AG04449 (cell line): ENCODE measurements around the gene PIK3R6.

Experiments used
- CTCF ChIA-PET: fragments of 350-600 bp; formaldehyde crosslinking; extraction: SDS; loops from one replicate; lab custom pipeline; 2021; ENCODE audit warnings: antibody characterized with exemption; lab: Yijun Ruan, JAX
- POLR2A ChIA-PET: fragments of 400-600, 350-600 bp; formaldehyde crosslinking; extraction: SDS; loops from one replicate; lab custom pipeline; 2020; ENCODE audit warnings: antibody characterized with exemption, inconsistent platforms; lab: Yijun Ruan, JAX
- DNase-seq: peaks from one replicate; pipeline ENCODE4 v3.0.0-alpha.2; 2010; ENCODE audit warnings: low read depth, low spot score
- H3K4me3 ChIP-seq: 2 replicates; pipeline ENCODE4 v1.5.1; 2011; ENCODE audit warnings: low read depth, mild to moderate bottlenecking, control low read depth, low read length
- TF ChIP-seq, protein P1 (sequence below): IDR thresholded peaks from one replicate; pipeline ENCODE4 v1.5.1; 2011; ENCODE audit warnings: mild to moderate bottlenecking, moderate library complexity, low read length, control low read depth, inconsistent platforms; ENCODE audit not compliant: insufficient read depth; ENCODE audit errors: missing control alignments

Gene PIK3R6

DNA sequence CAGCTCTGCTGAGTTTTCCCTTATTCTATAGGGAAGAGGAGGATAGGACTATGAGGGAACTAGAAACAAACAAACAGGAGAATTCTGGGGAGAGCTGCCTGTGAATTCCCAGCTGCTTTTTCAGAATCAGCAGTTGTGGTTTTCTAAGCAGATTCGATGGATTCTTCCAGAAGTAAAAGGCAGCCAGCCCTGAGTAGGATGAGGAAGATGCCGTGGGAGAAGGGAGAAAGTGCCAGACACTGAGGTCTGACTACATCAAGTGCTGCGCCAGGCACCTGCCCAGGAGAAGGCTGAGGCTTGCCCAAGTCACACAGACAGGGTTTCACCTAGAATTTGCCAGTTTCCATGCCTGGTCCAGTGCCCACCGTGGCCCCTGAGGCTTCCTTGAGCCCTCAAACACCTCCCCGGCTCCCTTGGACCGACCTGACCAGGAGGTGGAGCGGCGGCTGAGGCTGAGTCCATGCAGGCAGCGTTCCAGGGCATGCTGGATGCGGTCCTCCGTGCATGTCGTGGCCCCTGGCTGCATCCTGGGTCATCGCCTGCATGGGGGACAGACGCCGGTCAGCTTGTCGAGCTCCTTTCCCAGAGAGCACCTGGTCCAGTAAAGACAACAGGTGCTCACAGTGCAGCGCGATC is 43.6 kb upstream of the PIK3R6 start:
- POLR2A ChIA-PET, result no interaction called here
- TF ChIP-seq, protein P1, sequence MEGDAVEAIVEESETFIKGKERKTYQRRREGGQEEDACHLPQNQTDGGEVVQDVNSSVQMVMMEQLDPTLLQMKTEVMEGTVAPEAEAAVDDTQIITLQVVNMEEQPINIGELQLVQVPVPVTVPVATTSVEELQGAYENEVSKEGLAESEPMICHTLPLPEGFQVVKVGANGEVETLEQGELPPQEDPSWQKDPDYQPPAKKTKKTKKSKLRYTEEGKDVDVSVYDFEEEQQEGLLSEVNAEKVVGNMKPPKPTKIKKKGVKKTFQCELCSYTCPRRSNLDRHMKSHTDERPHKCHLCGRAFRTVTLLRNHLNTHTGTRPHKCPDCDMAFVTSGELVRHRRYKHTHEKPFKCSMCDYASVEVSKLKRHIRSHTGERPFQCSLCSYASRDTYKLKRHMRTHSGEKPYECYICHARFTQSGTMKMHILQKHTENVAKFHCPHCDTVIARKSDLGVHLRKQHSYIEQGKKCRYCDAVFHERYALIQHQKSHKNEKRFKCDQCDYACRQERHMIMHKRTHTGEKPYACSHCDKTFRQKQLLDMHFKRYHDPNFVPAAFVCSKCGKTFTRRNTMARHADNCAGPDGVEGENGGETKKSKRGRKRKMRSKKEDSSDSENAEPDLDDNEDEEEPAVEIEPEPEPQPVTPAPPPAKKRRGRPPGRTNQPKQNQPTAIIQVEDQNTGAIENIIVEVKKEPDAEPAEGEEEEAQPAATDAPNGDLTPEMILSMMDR, result no peak
- CTCF ChIA-PET, result interaction anchor here (2.6 kb wide), 1 partner anchor 16 kb away, joined by 9 read pairs; no protein-coding TSS in a partner anchor
- no peak for DNase-seq
- no peak overlapping the region for H3K4me3 ChIP-seq

DNA sequence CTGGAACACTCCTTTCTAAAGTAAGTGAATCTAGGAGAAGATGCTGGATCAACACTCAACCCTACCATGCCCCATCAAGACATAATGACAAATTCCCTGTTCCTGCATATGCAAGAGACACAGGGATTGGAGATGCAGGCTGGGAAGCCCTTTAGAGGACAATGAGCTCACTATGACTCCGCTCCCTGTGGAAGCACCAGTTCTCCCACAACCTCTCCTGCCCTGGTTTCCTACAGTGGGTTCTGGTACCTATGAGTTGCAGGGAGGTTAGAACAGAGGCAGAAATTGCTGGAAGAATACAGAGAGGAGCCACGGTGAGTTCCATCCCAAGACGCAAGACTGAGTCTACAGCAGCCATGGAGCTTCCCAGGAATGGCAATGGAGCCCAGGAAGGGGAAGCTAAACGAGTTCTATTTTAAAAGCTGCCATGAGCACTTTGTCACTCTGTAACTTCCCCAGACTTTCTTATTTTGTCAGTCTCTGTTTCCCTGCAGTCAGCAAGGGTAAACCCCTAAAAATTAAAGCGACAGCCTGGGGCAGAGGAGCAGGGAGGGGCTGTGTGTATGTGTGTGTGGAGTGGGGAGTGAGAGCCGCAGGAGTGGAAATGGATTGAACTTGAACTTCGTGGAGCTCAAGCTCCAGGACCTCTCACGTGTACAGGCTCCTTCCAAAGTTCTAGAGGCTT is 42.3 kb upstream of the PIK3R6 start:
- TF ChIP-seq, protein P1, result no peak
- no peak for DNase-seq
- ChIA-PET CTCF (no interaction called here), POLR2A (interaction anchor here (0.8 kb wide), 1 partner anchor 12 kb away, joined by 3 read pairs; no protein-coding TSS in a partner anchor)
- no peak overlapping the region for H3K4me3 ChIP-seq

DNA sequence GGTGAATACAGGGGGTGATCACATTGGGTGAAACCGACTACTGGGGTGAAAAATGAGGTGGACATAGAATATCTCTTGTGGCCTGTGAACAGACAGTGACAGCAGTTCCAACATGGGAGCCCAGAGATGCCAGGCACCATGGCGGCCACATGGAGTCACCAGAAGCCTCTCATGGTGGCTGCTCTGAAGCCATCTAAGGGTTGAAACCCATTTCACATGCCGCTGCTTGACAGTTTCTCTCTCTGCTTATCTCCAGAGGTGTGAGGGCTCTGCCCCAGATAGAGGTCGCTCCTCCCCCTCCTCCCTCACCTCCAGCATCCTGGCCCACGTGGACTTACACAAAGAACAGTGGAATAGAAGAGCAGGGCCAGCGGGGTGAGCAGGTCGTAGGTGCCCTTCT is 37.9 kb upstream of the PIK3R6 start:
- ChIA-PET CTCF (interaction anchor here (1.6 kb wide), 1 partner anchor 11 kb away, joined by 8 read pairs; no protein-coding TSS in a partner anchor), POLR2A (no interaction called here)
- no peak overlapping the region for H3K4me3 ChIP-seq
- DNase-seq, result no peak
- TF ChIP-seq, protein P1, result no peak

DNA sequence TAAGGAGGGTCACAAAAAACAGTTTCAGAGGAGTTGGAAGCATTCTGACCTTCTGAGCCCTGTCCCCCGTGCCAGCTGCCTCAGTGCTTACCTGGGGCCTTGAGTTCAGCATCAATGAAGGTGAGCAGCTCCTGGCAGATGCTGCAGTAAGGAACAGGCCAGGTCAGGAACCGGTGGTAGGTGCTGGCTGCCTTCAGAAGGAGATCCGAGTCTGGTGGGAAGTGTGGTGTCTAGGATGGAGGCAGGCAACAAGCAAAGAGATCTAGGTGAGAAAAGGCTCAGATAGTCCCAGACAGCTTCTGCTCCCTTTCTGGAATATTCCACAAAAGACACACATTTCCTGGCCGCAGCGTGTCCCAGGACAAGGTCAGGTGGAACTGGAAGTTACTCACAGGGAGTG is 37.2 kb upstream of the PIK3R6 start:
- CTCF ChIA-PET, result no interaction called here
- POLR2A ChIA-PET, result no interaction called here
- H3K4me3 ChIP-seq, result no peak overlapping the region
- TF ChIP-seq, protein P1, result no peak
- DNase-seq, result no peak

DNA sequence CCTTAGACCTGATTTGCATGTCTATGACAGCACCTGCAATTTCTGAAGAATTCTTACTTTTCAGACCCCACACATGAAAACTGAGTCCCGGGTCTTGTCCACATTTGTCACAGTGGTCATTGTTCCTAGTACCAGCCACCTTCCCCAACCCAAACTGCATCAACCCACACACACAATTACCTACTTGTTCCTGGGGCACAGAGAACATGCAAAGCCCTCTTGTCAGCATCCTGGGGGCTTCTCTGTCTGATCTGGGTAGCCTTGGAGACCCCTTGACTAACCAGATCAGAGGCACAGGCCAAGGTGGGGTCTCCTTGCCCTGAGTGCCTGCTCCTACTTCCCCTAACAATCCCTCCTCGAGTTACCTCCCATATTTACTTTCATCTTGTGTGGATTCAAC is 36.7 kb upstream of the PIK3R6 start:
- ChIA-PET POLR2A (no interaction called here), CTCF (interaction anchor here (0.9 to 1.0 kb wide), 2 partner anchors 9 to 13 kb away, joined by 3 to 5 read pairs; no protein-coding TSS in a partner anchor)
- no peak for DNase-seq
- TF ChIP-seq, protein P1, result no peak
- no peak overlapping the region for H3K4me3 ChIP-seq
